Heart left ventricle (tissue), 16 donors: ENCODE results near the gene UCN3. TPM values are rescaled to one million over a fixed set of nuclear protein-coding genes. Genes with fewer than 3 reads are reported as not detected.
A peak's percentile ranks its signal among the peaks of the same experiment; 100 is the strongest.
"Not testable (repeated sequence)": the region's sequence is repeated elsewhere in the genome, so short reads cannot be mapped to it uniquely, and the experiment has no call there.

ENCODE experiments used
- ATAC-seq, 4 donors: fragments of 200-7000 bp; cut with Tn5 transposase; one replicate each; pipeline ENCODE4 v1.9.1; 2020 to 2022; ENCODE audit warnings: moderate library complexity in 4 of 4, mild to moderate bottlenecking in 3 of 4, moderate number of reproducible peaks in 1 of 4
- DNase-seq, 5 donors: peaks; one replicate each; pipeline ENCODE4 v3.0.0-alpha.2; 2020
- H3K27ac ChIP-seq, 12 donors: fragments of 200-600 bp; sonication (generic) in 4 of 12; one replicate each; pipeline versions ENCODE4 v1.5.0 to v1.8.0; 2016 to 2022; ENCODE audit warnings: mild to moderate bottlenecking in 2 of 12
- H3K27me3 ChIP-seq, 9 donors: fragments of 200-600 bp; sonication (generic) in 2 of 9; one replicate each; pipeline versions ENCODE4 v1.5.1 to v1.8.0; 2016 to 2022; ENCODE audit warnings: mild to moderate bottlenecking in 3 of 9
- H3K36me3 ChIP-seq, 9 donors: fragments of 200-600 bp; sonication (generic) in 2 of 9; one replicate each; pipeline versions ENCODE4 v1.5.0 to v1.8.0; 2018 to 2022; ENCODE audit warnings: mild to moderate bottlenecking in 2 of 9
- H3K4me1 ChIP-seq, 12 donors: fragments of 200-600 bp; sonication (generic) in 4 of 12; one replicate each; pipeline versions ENCODE4 v1.5.0 to v1.8.0; 2016 to 2022; ENCODE audit warnings: mild to moderate bottlenecking in 3 of 12
- H3K4me3 ChIP-seq, 12 donors: fragments of 200-600 bp; sonication (generic) in 4 of 12; one replicate each; pipeline versions ENCODE4 v1.5.0 to v1.8.0; 2017 to 2022; ENCODE audit warnings: mild to moderate bottlenecking in 9 of 12, moderate library complexity in 4 of 12
- H3K9me3 ChIP-seq, 12 donors: fragments of 200-600 bp; sonication (generic) in 4 of 12; one replicate each; pipeline versions ENCODE4 v1.5.0 to v1.8.0; 2016 to 2022; ENCODE audit warnings: mild to moderate bottlenecking in 1 of 12
- POLR2A ChIP-seq, 2 donors: fragments of 450-650 bp; IDR thresholded peaks; one replicate each; pipeline ENCODE4 v1.6.1; 2017; ENCODE audit warnings: antibody characterized with exemption in 2 of 2, mild to moderate bottlenecking in 2 of 2, moderate library complexity in 2 of 2
- WGBS, 4 donors: extraction: QIAGEN DNeasy Blood & Tissue Kit in 2 of 4; methylation state at CpG; one replicate each; pipeline versions ENCODE4 v1.1.5 to v1.1.7; 2013 to 2018; 5-methylcytosine and 5-hydroxymethylcytosine counted together
- intact Hi-C, 10 donors: fragments of 100-400 bp; cut with DNase I; formaldehyde crosslinking; loops; one replicate each; pipeline versions ENCODE4 v1.11.1 to v1.14.2; 2022
- polyA plus RNA-seq, 2 donors: library from polyadenylated mRNA; stranded (reverse); fragments of 200-250 nt; gene quantifications; one replicate each; pipeline ENCODE4 v1.2.3, GENCODE V29; 2013
- total RNA-seq, 9 donors: library from RNA; depleted of rRNA in 2 of 9; stranded (reverse); fragments of >200 nt in 2 of 9; fragmentation: NEBNext Ultra II Directional in 3 of 9; extraction: Animal tissue kit (Norgen Biotek cat#: 25700) in 3 of 9; gene quantifications; one replicate each; pipeline versions ENCODE4 v1.1.0 to v1.2.4, GENCODE V29; 2016 to 2023
- TF ChIP-seq, protein P1 (sequence below), 12 donors: fragments of 200-600 bp; sonication (generic) in 4 of 12; IDR thresholded peaks; one replicate each; pipeline versions ENCODE4 v1.5.0 to v1.8.0; 2018 to 2022; ENCODE audit warnings: antibody characterized with exemption in 12 of 12, mild to moderate bottlenecking in 5 of 12
- donor health status: ischemic (EF 13 %, LVEDD 7.1; RV severe dilation, severe dysfunction).
- donor health status: healthy with polysubstance abuse.
- donor health status: DM: no; HTN: yes; CAD: no.
- donor health status: DM: no; HTN: no; CAD: no.
- donor health status: ischemic (EF 25% LVEDD 6.9; RV normal size, moderate dysfunction).
- donor health status: ischemic (EF 25% LVEDD 5.7; RV mildly dilated, moderate dysfunction).
- donor health status: healthy.
- donor health status: DM: yes; HTN: yes; CAD: no.
- donor health status: ischemic (EF 35%, LVEDD 5.7; RV mildly dilated, moderate dysfunction).
- donor health status: nonischemic (EF 11% LVEDD 7.7; RV severe dilation, severe dysfunction).
- donor health status: DM: yes; HTN: yes; CAD: no.
- donor health status: PGD.
- donor health status: ischemic (EF 29% LVEDD 5.4; RV normal size, mild dysfunction).
- donor health status: nonischemic (EF 23%, LVEDD 6.1; RV moderate dilation, normal function).

Gene UCN3
- total and polyA plus RNA-seq, 11 donors: not detected

DNA sequence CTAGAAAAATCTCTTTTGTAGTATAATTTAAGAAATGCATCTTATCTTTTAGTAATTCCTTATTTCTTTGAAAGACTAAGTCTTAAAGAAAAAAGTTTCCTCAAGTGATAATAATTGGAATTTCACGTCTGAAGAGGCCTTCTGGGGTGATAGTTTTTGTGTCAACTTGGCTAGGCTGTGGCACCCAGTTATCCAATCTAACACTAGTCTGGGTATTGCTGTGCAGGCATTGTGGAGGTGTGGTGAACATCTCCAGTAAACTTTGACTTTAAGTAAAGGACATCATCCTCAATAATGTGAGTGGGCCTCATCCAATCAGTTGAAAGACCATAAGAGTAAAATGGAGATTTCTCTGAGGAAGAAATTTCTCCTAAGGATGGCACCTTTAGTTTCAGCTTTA, 42.2 kb downstream of the UCN3 start:
- intact Hi-C loops: no loop called here
- TF ChIP-seq, protein P1, sequence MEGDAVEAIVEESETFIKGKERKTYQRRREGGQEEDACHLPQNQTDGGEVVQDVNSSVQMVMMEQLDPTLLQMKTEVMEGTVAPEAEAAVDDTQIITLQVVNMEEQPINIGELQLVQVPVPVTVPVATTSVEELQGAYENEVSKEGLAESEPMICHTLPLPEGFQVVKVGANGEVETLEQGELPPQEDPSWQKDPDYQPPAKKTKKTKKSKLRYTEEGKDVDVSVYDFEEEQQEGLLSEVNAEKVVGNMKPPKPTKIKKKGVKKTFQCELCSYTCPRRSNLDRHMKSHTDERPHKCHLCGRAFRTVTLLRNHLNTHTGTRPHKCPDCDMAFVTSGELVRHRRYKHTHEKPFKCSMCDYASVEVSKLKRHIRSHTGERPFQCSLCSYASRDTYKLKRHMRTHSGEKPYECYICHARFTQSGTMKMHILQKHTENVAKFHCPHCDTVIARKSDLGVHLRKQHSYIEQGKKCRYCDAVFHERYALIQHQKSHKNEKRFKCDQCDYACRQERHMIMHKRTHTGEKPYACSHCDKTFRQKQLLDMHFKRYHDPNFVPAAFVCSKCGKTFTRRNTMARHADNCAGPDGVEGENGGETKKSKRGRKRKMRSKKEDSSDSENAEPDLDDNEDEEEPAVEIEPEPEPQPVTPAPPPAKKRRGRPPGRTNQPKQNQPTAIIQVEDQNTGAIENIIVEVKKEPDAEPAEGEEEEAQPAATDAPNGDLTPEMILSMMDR (IDR thresholded peaks at IDR 0.05): no peak
- no peak for TF ChIP-seq POLR2A (IDR thresholded peaks at IDR 0.05)
- no peak overlapping the region for H3K4me3 ChIP-seq
- peaks cover 0 to 6% (median 0%) of the 10 kb centered on the region in 12 donors for H3K4me1 ChIP-seq
- 58 to 77% (median 65%) methylated on average over 1 of the region's 1 CpG for WGBS, 4 donors
- DNase-seq: no peak
- no peaks in the 10 kb centered on the region for H3K36me3 ChIP-seq
- peaks cover 0 to 8% (median 0%) of the 10 kb centered on the region in 9 donors for H3K27me3 ChIP-seq
- no peak for ATAC-seq
- peaks cover 0 to 3% (median 0%) of the 10 kb centered on the region in 12 donors for H3K9me3 ChIP-seq
- H3K27ac ChIP-seq: no peak overlapping the region

DNA sequence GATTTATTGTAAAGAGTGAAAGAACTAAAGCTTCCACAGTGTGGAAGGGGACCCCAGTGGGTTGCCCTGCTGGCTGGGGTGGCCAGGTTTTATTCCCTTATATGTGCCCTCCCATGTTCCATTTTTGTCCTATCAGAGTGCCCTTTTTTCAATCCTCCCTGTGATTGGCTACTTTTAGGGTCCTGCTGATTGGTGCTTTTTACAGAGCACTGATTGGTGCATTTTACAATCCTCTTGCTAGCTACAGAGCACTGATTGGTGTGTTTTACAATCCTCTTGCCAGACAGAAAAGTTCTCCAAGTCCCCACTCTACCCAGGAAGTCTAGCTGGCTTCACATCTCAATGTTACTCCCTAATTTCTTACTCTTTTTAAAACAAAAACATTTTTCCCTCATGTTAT, 46.0 kb downstream of the UCN3 start:
- H3K27ac ChIP-seq, H3K36me3 ChIP-seq, H3K9me3 ChIP-seq, DNase-seq, H3K27me3 ChIP-seq, ATAC-seq, H3K4me3 ChIP-seq: not testable (repeated sequence)
- intact Hi-C loops: loop anchor here in 1 of 10 donors (10.0 kb wide), 1 partner anchor 586 kb away; the partner anchor contains the start of gene AKR1E2
- peaks cover 0 to 14% (median 0%) of the 10 kb centered on the region in 12 donors for H3K4me1 ChIP-seq

DNA sequence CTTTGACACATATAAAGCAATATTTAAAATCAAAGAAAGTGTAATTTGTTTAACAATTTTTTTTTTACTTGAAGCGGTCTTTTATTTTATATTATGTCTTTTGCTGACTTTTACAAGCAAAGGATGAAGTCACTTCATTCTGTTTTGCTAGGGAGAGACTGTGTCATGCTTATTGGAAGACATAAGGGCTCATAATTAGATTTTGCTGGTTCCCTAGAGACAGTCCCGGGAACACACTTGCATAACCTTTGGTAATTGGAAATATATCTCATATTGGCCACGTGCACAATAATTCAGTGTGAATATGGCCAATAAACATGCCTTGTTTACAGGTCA, 47.1 kb downstream of the UCN3 start:
- H3K27ac ChIP-seq: peak overlapping the region in 2 of 12 donors; percentile 70 to 84
- ATAC-seq (peak in 2 of 4 donors; percentile 1 to 2), DNase-seq (no peak)
- H3K36me3 ChIP-seq: no peaks in the 10 kb centered on the region
- peak overlapping the region in 11 of 12 donors; percentile 51 to 92 (median 78) for H3K4me3 ChIP-seq
- intact Hi-C loops: loop anchor here in 1 of 10 donors (10.0 kb wide), 1 partner anchor 587 kb away; the partner anchor contains the start of gene AKR1E2
- 30 to 45% (median 38%) methylated on average over 3 of the region's 3 CpGs for WGBS, 4 donors
- peaks cover 0 to 8% (median 0%) of the 10 kb centered on the region in 9 donors for H3K27me3 ChIP-seq
- no peak for TF ChIP-seq POLR2A (IDR thresholded peaks at IDR 0.05)
- TF ChIP-seq, protein P1 (IDR thresholded peaks at IDR 0.05): no peak
- peaks cover 0 to 14% (median 0%) of the 10 kb centered on the region in 12 donors for H3K4me1 ChIP-seq
- peaks cover 0 to 3% (median 0%) of the 10 kb centered on the region in 12 donors for H3K9me3 ChIP-seq

DNA sequence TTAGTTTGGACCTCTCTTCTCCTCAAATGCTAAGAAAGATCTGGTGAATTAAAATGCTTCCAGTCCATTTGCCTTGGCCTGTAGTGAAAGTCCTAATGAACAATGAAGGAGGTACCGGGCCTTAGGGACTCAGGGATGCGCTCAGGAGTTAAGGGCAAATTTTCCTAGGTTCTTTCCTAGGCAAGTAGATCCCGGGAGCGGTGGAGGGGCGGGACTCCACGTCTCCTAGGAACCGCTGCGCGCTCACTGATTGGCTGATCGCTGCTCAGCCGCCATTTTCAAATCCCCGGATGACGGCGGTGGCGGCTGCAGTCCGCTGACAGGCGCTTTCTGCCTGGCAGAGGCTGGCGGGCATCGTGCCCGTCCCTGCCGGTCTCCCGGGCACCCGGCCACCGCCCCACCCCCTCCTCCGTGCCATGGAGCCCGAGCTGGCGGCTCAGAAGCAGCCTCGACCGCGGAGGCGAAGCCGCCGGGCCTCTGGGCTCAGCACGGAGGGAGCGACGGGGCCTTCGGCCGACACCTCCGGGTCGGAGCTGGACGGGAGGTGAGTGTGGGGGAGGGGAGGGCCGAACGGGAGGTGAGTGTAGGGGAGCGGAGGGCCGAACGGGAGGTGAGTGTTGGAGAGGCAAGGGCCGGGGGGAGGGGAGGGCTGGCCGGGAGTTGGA, 47.6 kb downstream of the UCN3 start, which contains the start of gene NET1:
TSS of gene NET1 (plus strand) at position 281 of the 665 bp plus-strand sequence. CDS start at position 417, 136 bp downstream.
- H3K4me3 ChIP-seq: peak within 1 kb of the TSS; percentile 40 to 92 (median 78)
- 1 to 2% (median 1%) methylated on average over 26 to 48 of the region's 48 CpGs for WGBS, 4 donors
- H3K36me3 ChIP-seq: no peaks in the 10 kb centered on the region
- DNase-seq (peak; percentile 86 to 91 (median 90)), ATAC-seq (peak; percentile 97 to 99 (median 99))
- peaks cover 0 to 14% (median 0%) of the 10 kb centered on the region in 12 donors for H3K4me1 ChIP-seq
- peaks cover 0 to 3% (median 0%) of the 10 kb centered on the region in 12 donors for H3K9me3 ChIP-seq
- TF ChIP-seq, protein P1 (IDR thresholded peaks at IDR 0.05): no peak
- TF ChIP-seq POLR2A (IDR thresholded peaks at IDR 0.05): no peak
- peaks cover 0 to 8% (median 0%) of the 10 kb centered on the region in 9 donors for H3K27me3 ChIP-seq
- intact Hi-C loops: loop anchor here in 1 of 10 donors (10.0 kb wide), 1 partner anchor 588 kb away; the partner anchor contains the start of gene AKR1E2
- H3K27ac ChIP-seq: peak within 1 kb of the TSS in 10 of 12 donors; percentile 7 to 84 (median 50)
